PC-9 (cell line): ENCODE data around the gene DDO. TPM values are rescaled to one million over a fixed set of nuclear protein-coding genes. Genes with fewer than 3 reads are reported as not detected.

Source experiments
- BruUV-seq: library from RNA; stranded (reverse); fragments of 400-500 nt; replicated peaks from 2 replicates; lab custom pipeline; 2021; lab: Mats Ljungman, UMichigan
- CTCF ChIA-PET: fragments of 300-600 bp; sonication (Branson Sonifier 250); formaldehyde crosslinking; loops from one replicate; lab custom pipeline; 2022; ENCODE audit warnings: antibody characterized with exemption; lab: Charles Lee
- POLR2A ChIA-PET: fragments of 300-600 bp; sonication (Branson Sonifier 250); formaldehyde crosslinking; loops from one replicate; lab custom pipeline; 2022; ENCODE audit warnings: antibody characterized with exemption; ENCODE audit not compliant: unreplicated experiment; lab: Charles Lee
- DNase-seq, 2 experiments: peaks; one replicate each; pipeline versions ENCODE4 v3.0.0 to v3.0.0-alpha.2; 2015 to 2022; ENCODE audit warnings: mixed read lengths in 1 of 2
- H2AFZ ChIP-seq: fragments of 200-600 bp; sonication (generic); 2 replicates; pipeline ENCODE4 v1.8.1; 2017; ENCODE audit warnings: antibody characterized with exemption
- H3F3A ChIP-seq: fragments of 200-600 bp; sonication (generic); 2 replicates; pipeline ENCODE4 v1.8.1; 2017; ENCODE audit warnings: antibody characterized with exemption, mild to moderate bottlenecking, low read depth; ENCODE audit not compliant: insufficient read depth
- H3K27ac ChIP-seq: fragments of 200-600 bp; sonication (generic); 2 replicates; pipeline ENCODE4 v1.6.1; 2016; ENCODE audit warnings: mixed run types
- H3K27me3 ChIP-seq: fragments of 200-600 bp; sonication (generic); 2 replicates; pipeline ENCODE4 v1.6.1; 2016; ENCODE audit warnings: low read depth, mixed run types; ENCODE audit not compliant: insufficient read depth
- H3K36me3 ChIP-seq: fragments of 200-600 bp; sonication (generic); 2 replicates; pipeline ENCODE4 v1.6.1; 2016; ENCODE audit warnings: low read depth, mixed run types
- H3K4me1 ChIP-seq: fragments of 200-600 bp; sonication (generic); replicated peaks from 2 replicates; pipeline ENCODE4 v1.6.1; 2016; ENCODE audit warnings: mixed run types; ENCODE audit not compliant: insufficient read depth
- H3K4me2 ChIP-seq: fragments of 200-600 bp; sonication (generic); 2 replicates; pipeline ENCODE4 v1.6.1; 2017; ENCODE audit warnings: mixed run types
- H3K4me3 ChIP-seq: fragments of 200-600 bp; sonication (generic); 2 replicates; pipeline ENCODE4 v1.6.1; 2016; ENCODE audit warnings: mixed run types
- H3K79me2 ChIP-seq: fragments of 200-600 bp; sonication (generic); 2 replicates; pipeline ENCODE4 v1.6.1; 2017; ENCODE audit warnings: low read depth, mixed run types
- H3K9me2 ChIP-seq: fragments of 200-600 bp; sonication (generic); 2 replicates; pipeline ENCODE4 v1.8.1; 2017; ENCODE audit warnings: mild to moderate bottlenecking; ENCODE audit not compliant: insufficient read depth
- H3K9me3 ChIP-seq: fragments of 200-600 bp; sonication (generic); 2 replicates; pipeline ENCODE4 v1.8.1; 2016; ENCODE audit warnings: low read depth; ENCODE audit not compliant: insufficient read depth
- H4K20me1 ChIP-seq: fragments of 200-600 bp; sonication (generic); 2 replicates; pipeline ENCODE4 v1.8.1; 2017; ENCODE audit not compliant: insufficient read depth
- CTCF ChIP-seq: fragments of 200-600 bp; sonication (generic); conservative IDR thresholded peaks from 2 replicates; pipeline ENCODE4 v1.6.1; 2017; ENCODE audit warnings: mixed run types, antibody characterized with exemption, mild to moderate bottlenecking, moderate library complexity
- EZH2 ChIP-seq: fragments of 200-600 bp; sonication (generic); IDR thresholded peaks from 2 replicates; pipeline ENCODE4 v1.8.0; 2017; ENCODE audit warnings: antibody characterized with exemption, low read depth
- intact Hi-C: fragments of 100-400 bp; cut with micrococcal nuclease; formaldehyde crosslinking; loops from one replicate; pipeline ENCODE4 v1.10.0; 2022; ENCODE audit not compliant: unreplicated experiment
- total RNA-seq: library from RNA; stranded (reverse); gene quantifications from 2 replicates; pipeline ENCODE4 v1.2.3, GENCODE V29; 2021

The DDO gene
- total RNA-seq, 1 experiment from 2014 or later = 3.6 TPM

- no TSS peak for BruUV-seq
- Histone ChIP-seq H2AFZ (no peak overlapping the region), H4K20me1 (no peaks in the 10 kb centered on the region), H3F3A (no peaks in the 10 kb centered on the region), H3K27me3 (peaks cover 54% of the 10 kb centered on the region), H3K36me3 (no peaks in the 10 kb centered on the region), H3K27ac (no peak overlapping the region), H3K79me2 (no peaks in the 10 kb centered on the region), H3K4me1 (no peaks in the 10 kb centered on the region), H3K9me2 (no peaks in the 10 kb centered on the region), H3K9me3 (no peaks in the 10 kb centered on the region), H3K4me2 (no peak overlapping the region), H3K4me3 (no peak overlapping the region)
- POLR2A ChIA-PET = no interaction called here
- TF ChIP-seq CTCF (no peak), EZH2 (no peak)
- CTCF ChIA-PET = no interaction called here
- intact Hi-C loops = no loop called here
- no peak for DNase-seq
Measured at GRCh38 chr6:110430741-110431140, 15.4 kb upstream of the DDO start.

- no peak overlapping the region for H3K4me3 ChIP-seq
- no peaks in the 10 kb centered on the region for H3K4me1 ChIP-seq
- H3K27me3 ChIP-seq = peaks cover 54% of the 10 kb centered on the region
- POLR2A ChIA-PET = no interaction called here
- H3K36me3 ChIP-seq = no peaks in the 10 kb centered on the region
- H3K79me2 ChIP-seq = no peaks in the 10 kb centered on the region
- no peak overlapping the region for H3K27ac ChIP-seq
- intact Hi-C loops = no loop called here
- no peaks in the 10 kb centered on the region for H4K20me1 ChIP-seq
- H3K9me3 ChIP-seq = no peaks in the 10 kb centered on the region
- BruUV-seq = no TSS peak
- CTCF ChIA-PET = no interaction called here
- H3F3A ChIP-seq = no peaks in the 10 kb centered on the region
- no peak overlapping the region for H3K4me2 ChIP-seq
- no peaks in the 10 kb centered on the region for H3K9me2 ChIP-seq
- TF ChIP-seq EZH2 (no peak), CTCF (no peak)
- no peak overlapping the region for H2AFZ ChIP-seq
- no peak for DNase-seq
Measured at GRCh38 chr6:110430236-110430635, 14.9 kb upstream of the DDO start.

DNA sequence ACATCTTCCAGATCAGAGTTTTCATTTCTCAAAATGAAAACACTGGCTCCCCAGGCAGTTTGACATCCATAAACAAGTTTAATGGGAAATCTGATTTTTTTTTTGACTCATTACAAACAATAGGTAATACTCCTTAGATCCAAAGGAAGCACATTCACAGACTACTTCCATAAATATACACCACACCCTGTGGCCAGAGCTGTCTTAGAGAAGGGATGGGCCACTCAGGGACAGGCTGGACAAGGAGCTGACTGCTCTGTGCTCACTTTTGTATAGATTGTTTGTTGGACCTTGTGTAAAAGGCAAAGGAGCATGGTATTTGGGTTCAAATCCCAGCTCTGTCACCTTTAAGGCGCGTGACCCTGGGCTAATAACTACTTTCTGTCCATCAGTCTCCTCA, 12.8 kb upstream of the DDO start:
- intact Hi-C loops = no loop called here
- H3K4me3 ChIP-seq = no peak overlapping the region
- no peak for DNase-seq
- H3F3A ChIP-seq = no peaks in the 10 kb centered on the region
- no peaks in the 10 kb centered on the region for H3K9me3 ChIP-seq
- CTCF ChIA-PET = no interaction called here
- no peak overlapping the region for H2AFZ ChIP-seq
- no peaks in the 10 kb centered on the region for H3K36me3 ChIP-seq
- peaks cover 58% of the 10 kb centered on the region for H3K27me3 ChIP-seq
- no peaks in the 10 kb centered on the region for H3K79me2 ChIP-seq
- H3K4me1 ChIP-seq = no peaks in the 10 kb centered on the region
- no peaks in the 10 kb centered on the region for H3K9me2 ChIP-seq
- no peaks in the 10 kb centered on the region for H4K20me1 ChIP-seq
- no peak overlapping the region for H3K27ac ChIP-seq
- no peak for TF ChIP-seq EZH2
- TF ChIP-seq CTCF = no peak
- POLR2A ChIA-PET = interaction anchor here (0.9 kb wide), 1 partner anchor 1648 kb away, joined by 3 read pairs; no protein-coding TSS in a partner anchor
- H3K4me2 ChIP-seq = no peak overlapping the region
- BruUV-seq = no TSS peak
